Measurements from ENCODE around the gene IQCE.

Gene IQCE

GRCh38 chr7:2558629-2559282, at the start of gene IQCE:
Gene IQCE, plus strand, starts transcription at chr7:2558979. Its CDS starts 203 bp downstream, at chr7:2559182.
- peak; percentile 76 to 85 for DNase-seq (ENCODE audit: low read depth in 1 of 2, low spot score in 1 of 2)

DNA sequence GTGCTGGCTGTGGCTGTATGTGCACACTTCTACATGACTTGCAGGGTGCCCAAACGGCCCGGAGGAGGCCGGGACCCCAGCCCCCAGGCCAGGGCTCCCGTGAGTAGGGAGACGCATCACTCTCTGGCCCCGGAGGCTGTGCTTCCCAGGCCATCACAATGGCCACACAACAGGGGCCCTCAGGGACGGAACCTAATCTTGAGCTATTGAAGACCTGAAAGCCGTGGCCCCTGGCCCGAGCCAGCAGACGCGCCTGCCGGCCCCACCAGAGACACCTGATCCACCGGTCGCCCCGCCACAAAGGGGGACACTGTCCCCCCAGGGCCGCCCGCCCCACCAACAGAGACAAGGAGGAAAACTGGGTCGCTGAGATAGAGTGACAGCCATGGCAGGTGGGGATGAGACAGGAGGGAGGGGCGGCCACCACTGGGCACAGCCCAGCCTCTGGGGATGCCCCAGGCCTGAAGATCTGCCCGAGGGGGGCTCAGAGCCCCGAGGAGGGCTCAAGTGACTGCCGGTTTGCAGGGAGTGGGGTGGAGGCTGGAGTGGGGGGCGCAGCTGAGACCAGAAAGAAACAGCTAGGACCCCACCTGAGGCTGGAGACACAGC, 49.4 kb upstream of the IQCE start:
- no peak for DNase-seq (ENCODE audit: low read depth in 1 of 2, low spot score in 1 of 2)

GRCh38 chr7:2510130-2510776, 48.5 kb upstream of the IQCE start:
- DNase-seq (ENCODE audit: low read depth in 1 of 2, low spot score in 1 of 2) = no peak

GRCh38 chr7:2510909-2511768, 47.6 kb upstream of the IQCE start:
- DNase-seq (ENCODE audit: low read depth in 1 of 2, low spot score in 1 of 2) = no peak

- no peak for DNase-seq (ENCODE audit: low read depth in 1 of 2, low spot score in 1 of 2)
Observed at GRCh38 chr7:2511769-2512168, 47.0 kb upstream of the IQCE start.

GRCh38 chr7:2512179-2512661, 46.6 kb upstream of the IQCE start:
- DNase-seq (ENCODE audit: low read depth in 1 of 2, low spot score in 1 of 2) = no peak

- DNase-seq (ENCODE audit: low read depth in 1 of 2, low spot score in 1 of 2) = no peak
Observed at GRCh38 chr7:2512713-2513112, 46.1 kb upstream of the IQCE start.

- DNase-seq (ENCODE audit: low read depth in 1 of 2, low spot score in 1 of 2) = no peak
Observed at GRCh38 chr7:2513702-2514101, 45.1 kb upstream of the IQCE start.

GRCh38 chr7:2514473-2515423, 44.0 kb upstream of the IQCE start:
- no peak for DNase-seq (ENCODE audit: low read depth in 1 of 2, low spot score in 1 of 2)

DNA sequence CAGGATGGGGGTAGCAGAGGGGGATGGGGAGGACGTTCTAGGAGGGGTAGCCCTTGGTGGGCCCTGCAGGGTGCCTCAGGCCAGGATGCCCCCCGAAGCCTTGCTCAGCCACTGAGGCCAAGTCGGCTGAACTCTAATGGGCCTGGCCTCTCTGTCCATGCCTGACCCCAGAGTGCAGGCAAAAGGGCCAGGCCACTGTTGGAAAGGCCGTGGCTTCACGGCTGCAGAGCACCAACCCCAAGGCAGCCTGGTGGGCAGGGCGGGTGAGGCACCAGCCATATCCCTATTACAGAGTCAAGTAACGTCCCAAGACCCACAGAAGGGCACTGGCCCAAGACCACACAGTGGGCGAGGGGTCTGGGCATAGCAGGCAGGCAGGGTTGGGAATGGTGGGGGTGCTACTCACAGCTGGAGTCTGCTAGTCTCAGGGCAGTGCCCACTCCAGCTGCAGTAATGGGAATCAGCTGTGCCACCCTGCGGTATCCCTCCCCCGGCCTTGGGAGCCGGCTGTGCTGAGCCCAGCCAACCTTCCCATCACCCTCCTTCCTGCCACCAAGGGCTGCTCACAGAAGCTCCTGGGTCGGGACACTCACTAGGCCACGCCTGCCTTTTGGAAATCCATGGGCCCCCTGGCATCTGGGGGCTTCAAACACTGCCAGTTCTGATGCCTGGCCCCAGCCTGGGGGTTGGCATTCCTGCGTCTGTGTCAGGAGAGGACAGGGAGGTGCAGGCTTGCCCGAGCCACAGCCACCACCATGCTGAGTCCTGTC, 43.2 kb upstream of the IQCE start:
- no peak for DNase-seq (ENCODE audit: low read depth in 1 of 2, low spot score in 1 of 2)

GRCh38 chr7:2516194-2516555, 42.6 kb upstream of the IQCE start:
- DNase-seq (ENCODE audit: low read depth in 1 of 2, low spot score in 1 of 2) = no peak

DNA sequence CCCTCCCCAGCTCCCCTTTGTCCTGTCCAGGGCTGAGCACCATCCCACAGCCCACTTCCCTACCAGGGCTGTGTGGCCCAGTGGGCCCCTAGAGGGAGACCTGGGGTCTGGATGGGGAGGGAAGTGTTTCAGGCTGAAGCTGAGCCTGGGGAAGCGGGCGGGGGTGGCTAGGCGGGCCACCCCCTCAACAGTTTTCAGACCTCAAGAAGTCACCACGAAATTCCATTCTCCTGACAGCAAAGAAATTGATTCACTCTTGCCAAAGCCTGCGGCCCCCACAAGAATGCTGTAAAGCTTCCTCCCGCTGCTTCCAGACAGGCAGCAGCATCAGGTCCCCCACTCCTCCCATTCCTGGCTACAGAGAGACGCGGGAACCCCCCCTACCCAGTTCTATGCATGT, 41.8 kb upstream of the IQCE start:
- DNase-seq (ENCODE audit: low read depth in 1 of 2, low spot score in 1 of 2) = no peak

DNA sequence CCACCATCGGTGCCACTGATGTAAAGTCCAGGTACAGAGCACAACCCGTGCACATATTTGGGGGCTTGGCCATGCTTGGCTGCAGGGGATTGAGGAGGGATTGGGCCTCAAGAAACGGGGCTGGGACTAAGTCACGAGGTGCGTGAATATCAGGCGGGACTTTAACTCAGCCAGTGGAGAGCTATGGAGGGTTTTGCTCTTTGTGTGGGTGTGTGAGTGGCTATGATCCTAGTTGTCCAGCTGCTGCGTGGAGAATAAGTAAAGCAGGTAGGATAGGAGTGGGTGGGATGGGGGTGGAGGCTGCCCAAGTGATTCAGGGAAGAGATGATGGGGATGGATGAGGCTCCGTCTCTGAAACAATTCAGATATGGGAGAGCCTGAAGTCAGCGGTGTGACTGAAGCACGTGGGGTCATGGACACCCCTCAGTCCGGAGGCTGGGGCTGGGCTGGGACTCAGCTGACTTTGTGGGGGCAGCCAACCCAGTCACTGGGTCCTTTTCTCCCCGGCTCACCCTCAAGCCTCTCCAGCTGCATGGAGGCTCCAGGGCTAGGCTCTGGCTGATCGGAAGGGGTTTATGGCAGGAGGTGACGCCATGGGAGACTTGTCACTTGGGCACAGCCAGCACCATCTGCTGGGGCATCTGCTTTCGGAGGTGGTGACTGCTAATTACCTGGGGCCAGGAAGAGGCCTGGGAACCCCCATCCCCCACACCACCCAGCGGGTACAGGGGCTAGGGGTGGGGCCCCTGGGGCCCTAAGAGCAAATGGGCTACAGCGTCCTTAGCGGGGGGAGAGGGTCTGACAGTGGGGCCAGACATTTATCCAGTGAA, 40.9 kb upstream of the IQCE start:
- DNase-seq (ENCODE audit: low read depth in 1 of 2, low spot score in 1 of 2) = no peak

GRCh38 chr7:2518737-2519118, 40.1 kb upstream of the IQCE start:
- DNase-seq (ENCODE audit: low read depth in 1 of 2, low spot score in 1 of 2) = no peak

- DNase-seq (ENCODE audit: low read depth in 1 of 2, low spot score in 1 of 2) = peak; percentile 62 to 78
Observed at GRCh38 chr7:2519119-2519930, 39.5 kb upstream of the IQCE start, which contains the start of gene LFNG. Gene LFNG, plus strand, starts transcription at chr7:2519774. Its CDS starts 88 bp downstream, at chr7:2519862.

GRCh38 chr7:2520131-2520760, 38.5 kb upstream of the IQCE start:
- DNase-seq (ENCODE audit: low read depth in 1 of 2, low spot score in 1 of 2) = no peak

DNA sequence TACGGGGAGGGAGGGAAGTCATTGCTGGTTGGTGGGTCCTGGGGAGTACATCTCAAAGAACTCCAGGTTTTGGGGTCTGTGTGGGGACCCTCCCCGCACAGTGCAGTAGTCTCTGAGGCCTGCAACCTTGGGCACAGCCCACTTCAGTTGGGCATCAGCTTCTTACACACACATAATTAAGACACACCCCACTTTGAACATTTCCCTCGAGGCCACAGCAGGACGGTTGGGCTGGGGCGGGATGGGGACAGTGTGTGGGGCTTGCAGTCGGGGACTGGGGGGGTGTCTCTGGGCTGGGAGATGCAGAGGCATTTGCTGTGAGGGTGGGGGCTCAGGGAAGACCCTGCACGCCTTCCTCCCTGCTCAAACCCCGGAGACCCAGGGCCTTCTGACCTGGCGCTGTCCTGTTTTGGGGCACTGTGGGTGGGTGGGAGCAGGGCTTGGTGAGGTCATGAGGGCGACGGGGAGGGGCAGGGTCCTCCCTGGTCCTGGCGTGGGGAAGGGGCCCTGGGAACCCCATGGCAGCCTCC, 38.0 kb upstream of the IQCE start:
- no peak for DNase-seq (ENCODE audit: low read depth in 1 of 2, low spot score in 1 of 2)

Data from activated T-helper 1 cell treated with anti-CD3 and anti-CD28 coated beads, Interleukin-2, amount 50 U/mL, for 16 hours (primary cell).